HG02852 (cell line): ENCODE measurements around the gene SLC22A23.
"Not testable (repeated sequence)": the region's sequence is repeated elsewhere in the genome, so short reads cannot be mapped to it uniquely, and the experiment has no call there.

Source experiments
- ATAC-seq: cut with Tn5 transposase; IDR thresholded peaks from one replicate; pipeline ENCODE4 v1.9.1; 2021; ENCODE audit warnings: mild to moderate bottlenecking, moderate library complexity; ENCODE audit not compliant: unreplicated experiment

SLC22A23 gene

DNA sequence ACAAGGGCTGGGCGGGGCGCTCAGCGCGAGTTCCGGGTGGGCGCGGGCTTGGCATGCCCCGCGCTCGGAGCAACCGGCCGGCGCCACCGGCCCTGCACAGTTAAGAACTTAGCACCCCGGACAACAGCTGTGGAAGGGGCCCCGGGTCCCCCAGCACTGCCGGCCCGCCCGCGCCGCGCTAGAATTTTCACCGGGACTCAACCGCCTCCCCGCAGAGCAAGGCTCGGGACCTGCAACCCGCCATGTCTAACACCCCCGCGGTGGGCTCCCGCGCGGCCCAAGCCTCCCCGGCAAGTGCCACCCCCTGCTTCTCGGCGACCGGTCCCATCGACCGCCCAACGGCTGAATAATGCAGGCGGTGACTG lies 203.3 kb downstream of the SLC22A23 start:
- no peak for ATAC-seq

DNA sequence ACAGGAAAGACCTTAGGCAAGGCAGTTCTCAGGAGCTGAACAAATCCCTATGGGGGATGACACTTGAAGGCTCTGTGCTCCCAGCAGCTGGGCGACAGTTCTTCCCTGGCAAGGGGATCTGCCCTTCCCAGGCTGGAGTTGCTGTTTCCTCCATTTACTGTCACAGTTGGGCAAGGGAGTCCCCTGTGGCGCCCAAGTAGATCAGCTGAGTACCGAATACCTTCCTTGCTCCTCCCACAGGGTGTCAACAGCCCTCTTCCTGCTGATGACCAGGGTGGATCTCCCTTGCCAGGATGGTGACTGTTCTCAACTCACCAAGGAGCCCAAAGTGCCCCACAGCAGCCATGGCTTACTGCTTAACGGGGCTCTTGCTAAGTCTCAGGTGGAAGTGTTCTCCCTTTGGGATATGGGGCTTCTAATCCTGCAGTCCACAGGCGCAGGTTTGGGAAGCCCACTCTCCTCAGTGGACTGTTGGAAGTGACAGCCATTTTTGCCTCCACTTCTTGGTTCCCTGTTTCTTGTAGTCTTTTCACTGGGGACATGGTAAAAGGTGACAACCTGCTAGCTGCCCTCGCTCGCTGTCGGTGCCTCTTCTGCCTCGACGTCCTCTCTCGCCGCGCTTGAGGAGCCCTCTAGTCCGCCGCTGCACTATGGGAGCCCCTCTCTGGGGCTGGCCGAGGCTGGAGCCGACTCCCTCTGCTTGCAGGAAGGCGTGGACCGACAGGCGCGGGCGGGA lies 203.8 kb downstream of the SLC22A23 start:
- no peak for ATAC-seq

DNA sequence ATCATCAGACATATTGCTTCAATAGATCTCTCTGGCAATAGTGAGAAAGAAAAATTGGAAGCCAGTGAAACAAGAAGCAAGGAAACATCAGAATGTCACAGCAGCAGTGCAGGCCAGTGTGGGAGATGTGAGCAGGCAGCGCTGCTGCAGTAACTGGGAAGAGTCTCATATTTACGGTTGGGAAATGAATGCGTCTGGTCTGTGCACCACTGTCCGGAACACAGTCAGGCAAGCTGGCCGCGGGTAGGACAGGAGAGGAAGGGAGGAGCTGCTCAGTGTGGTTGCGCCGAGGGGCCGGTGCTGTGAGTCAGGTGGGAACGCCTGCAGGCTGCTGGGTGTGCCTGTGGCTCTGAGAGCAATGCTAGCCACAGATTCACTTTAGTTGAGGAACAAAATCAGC lies 204.5 kb downstream of the SLC22A23 start:
- no peak for ATAC-seq

DNA sequence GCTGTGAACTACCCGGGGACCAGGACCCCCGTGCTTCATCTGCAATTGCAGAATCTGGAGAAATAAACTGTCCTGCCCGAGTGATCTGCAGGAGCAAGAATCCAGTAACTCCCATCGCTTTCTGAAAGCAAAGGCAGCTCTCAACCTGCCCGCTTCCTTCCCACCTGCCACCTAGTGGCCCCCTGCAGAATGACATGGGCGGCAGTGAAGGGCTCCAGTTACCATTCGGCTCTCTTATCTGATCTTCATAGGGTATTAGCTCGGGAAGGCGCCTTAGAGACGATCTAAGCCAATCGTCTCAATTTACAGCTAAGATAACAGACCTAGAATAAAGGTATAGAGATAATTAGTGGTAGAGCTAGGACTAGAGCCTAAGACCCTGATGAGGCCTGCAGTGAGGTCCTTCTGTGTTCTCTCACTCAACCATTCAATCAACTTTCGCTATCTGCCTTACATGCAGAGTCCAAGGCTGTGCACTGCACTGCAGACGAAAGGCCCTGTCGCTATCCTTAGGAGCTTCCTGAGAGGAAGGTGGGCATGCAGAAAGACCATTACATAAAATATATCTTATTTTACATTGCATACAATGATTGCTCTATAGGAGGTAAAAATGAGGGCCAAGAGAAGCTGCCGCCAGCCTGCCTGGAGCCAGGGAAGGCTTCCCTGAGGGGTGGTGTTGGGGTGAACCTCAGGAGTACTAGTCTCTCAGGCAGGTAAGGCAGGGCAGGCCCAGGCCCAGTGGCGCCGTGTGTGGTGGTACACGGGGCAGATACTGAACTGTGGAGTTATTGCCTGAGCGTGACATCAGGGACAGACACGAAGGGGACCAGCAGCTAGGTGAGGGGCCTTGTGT lies 205.2 kb downstream of the SLC22A23 start:
- peak; percentile 74 for ATAC-seq

DNA sequence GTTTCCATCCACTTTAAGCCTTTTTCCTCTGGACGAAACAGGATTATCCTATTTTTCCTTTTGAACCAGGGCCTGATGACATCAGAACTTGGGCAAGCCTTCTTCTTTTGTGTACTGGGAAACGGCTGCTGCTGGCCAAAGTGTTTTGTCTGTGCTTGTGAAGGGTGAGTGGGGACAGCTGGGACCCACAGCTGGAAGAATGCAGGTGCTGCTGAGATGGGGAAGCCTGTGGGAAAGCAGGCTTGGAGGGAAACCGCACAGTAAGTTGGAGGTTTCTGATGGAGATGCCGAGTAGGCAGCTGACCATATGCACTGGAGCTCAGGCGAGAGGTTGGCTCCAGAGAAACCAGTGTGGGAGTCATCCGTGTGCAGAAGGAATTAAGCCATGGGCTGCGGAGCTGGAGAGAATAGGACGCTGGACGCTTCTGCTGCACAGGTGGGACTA lies 206.6 kb downstream of the SLC22A23 start:
- no peak for ATAC-seq

DNA sequence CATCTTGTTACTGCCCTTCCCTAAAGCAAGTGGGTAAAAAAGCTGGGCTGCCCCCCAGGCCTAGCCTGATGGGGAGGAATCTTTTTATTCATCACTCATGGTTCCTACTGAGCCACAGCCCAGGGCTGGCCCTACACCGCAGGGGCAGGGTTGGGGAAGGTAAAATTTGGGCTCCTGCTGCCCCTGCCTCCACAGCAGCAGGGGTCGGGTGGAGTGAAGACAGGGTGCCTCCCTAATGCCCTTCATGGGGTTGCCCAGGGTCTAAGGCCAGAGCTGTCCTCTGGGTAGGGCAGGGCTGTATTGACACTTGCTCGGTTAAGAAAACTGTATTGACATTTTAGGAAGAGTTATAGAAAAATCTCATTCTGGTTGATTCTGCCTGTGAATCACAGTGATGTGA lies 207.0 kb downstream of the SLC22A23 start:
- no peak for ATAC-seq

DNA sequence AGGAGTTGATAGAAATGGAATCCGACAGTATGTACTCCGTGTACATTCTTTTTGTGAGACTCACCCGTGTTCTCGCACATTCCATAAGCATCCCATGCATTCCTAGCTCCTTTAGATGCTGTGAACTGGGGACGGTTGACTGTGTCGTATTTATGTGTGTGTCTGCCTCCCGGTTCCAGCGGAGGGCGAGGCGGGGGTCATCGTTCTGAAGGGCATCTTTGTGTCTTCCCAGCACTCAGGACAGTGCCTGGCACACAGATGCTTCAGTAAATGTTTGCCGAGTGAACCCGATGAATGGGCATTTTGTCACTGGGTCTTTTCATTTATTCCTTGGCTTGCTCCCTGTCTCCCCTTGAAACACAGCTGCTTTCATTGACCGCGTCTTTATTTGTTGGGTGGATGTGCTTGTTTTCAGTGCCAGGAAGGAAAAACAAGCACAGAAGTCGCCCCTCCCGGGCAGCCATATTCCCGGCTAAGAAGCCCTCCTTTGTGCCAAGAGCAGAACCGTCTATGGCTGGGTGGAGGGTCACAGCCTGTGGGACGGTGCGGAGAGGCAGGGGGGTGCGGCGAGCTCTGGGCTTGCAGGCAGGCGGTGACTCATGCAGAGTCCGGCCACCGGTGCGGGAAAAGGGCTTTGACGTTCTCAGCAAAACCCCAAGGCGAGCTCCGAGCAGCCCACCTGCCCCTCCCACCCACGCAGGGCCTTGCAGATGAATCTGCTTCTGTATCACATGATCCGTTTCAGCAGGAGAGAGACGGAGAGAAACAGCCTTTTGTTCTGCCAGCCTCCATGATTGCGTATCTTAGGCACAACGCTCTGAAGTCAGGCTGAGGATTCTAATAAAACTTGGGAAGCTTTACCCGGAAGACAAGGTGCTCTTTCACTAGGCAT lies 209.3 kb downstream of the SLC22A23 start:
- no peak for ATAC-seq

DNA sequence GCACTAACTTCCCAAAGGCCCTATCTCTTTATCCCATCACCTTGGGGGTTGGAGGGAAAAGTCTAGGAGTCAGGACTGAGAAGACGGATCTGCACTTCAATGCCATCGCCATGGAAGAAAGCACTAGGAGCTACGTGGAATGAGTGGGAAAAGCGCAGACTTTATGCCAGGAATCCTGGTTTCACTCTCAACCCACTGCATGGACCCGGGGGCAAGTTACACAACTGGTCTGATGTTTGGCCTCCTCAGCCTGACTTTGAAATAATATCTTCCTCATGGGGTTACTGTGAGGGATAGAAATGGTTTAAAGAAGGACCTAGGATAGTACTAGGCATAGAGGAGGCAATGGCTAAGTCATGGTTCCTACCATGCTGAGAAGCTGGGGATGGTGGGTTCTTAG lies 211.6 kb downstream of the SLC22A23 start:
- ATAC-seq = no peak

DNA sequence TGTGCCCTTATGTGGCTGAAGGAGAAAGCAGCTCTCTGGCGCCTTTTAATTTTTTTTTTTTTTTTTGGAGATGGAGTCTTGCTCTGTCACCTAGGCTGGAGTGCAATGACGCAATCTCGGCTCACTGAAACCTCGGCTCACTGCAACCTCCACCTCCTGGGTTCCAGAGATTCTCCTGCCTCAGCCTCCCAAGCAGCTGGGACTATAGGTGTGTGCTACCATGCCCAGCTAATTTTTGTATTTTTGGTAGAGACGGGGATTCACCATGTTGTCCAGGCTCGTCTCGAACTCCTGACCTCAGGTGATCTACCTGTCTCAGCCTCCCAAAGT lies 212.1 kb downstream of the SLC22A23 start:
- not testable (repeated sequence) for ATAC-seq

DNA sequence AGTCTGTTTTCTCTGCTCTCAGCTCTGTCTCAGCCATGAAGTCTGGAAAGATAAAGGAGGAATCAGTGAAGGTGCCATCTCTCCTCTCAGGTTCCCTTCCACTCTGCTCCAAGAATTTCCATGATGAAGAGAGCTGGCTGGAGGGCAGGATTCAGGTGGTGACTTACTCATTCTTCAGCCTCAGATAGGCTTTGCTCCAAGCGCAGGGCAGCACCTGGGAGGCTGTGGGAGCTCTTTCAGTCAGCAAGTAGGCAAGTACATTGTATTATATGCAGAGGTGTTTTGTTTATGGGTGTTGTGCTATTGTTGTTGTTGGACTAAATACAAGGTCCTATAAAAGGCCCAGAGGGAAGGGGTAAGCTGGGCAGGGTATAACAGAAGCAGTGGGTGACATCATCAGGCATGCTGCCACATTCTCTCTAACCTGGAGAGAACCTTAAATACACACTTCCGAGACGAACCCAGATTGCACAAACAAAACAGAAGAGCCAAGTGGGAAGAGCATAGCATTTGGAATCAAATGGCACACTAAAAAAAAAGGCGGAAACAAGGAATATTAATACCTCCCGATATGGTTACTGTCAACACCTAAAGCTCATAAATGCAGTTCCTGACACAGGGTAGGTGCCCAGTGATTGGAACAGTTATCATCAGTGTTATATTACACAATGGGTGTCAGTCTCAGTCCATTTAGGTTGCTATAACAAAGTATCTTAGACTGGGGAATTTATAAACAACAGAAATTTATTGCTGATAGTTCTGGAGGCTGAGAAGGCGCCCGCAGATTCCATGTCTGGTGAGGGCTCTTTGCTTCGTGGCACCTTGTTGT lies 212.6 kb downstream of the SLC22A23 start:
- no peak for ATAC-seq

DNA sequence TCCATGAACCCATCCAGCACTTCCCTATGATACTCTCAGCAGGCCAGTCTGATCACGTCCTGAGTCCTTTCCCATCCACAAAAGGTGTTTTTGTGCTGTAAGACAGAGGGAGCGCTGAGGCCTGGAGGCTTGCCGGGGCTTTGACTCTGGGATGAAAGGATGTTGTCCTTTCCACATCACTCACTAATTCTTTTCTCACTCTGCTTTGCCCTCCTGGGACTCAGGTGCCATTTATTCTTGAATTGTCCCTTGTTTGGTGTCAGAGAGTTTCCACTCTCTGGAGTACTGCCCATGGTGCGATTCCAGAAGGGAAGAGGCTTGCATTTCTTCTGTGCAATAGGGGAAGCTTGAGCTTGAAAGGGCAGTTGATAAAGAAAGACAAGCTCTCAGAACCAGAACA lies 214.1 kb downstream of the SLC22A23 start:
- ATAC-seq = no peak

DNA sequence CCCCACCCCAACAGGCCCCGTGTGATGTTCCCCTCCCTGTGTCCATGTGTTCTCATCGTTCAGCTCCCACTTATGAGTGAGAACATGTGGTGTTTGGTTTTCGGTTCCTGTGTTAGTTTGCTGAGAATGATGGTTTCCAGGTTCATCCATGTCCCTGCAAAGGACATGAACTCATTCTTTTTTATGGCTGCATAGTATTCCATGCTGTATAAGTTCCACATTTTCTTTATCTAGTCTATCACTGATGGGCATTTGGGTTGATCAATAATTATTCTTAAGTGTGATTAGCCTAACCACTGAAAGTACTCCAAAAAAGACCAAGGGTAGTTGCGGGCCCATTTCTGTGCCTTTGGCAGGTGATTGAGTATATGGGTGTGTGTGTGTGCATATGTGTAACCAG lies 215.1 kb downstream of the SLC22A23 start:
- not testable (repeated sequence) for ATAC-seq

DNA sequence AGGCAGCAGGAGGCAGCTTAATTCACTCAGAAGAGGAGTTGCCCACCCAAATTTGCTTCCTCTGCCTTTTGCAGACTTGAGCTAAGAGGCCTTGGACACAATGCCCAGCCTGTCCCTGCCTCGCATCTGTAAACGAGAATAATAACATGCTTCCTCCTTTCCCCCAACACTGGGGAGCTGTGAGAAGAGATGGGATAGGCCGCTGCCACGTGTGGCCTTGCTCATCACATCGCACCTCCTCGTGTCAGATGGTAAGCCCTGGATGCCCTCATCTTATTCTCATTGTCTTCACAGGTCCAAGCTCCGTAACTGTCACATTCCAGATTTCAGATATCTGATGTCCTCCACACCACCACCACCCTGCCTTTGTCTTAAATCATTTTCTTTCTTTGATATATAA lies 216.3 kb downstream of the SLC22A23 start:
- ATAC-seq = no peak

DNA sequence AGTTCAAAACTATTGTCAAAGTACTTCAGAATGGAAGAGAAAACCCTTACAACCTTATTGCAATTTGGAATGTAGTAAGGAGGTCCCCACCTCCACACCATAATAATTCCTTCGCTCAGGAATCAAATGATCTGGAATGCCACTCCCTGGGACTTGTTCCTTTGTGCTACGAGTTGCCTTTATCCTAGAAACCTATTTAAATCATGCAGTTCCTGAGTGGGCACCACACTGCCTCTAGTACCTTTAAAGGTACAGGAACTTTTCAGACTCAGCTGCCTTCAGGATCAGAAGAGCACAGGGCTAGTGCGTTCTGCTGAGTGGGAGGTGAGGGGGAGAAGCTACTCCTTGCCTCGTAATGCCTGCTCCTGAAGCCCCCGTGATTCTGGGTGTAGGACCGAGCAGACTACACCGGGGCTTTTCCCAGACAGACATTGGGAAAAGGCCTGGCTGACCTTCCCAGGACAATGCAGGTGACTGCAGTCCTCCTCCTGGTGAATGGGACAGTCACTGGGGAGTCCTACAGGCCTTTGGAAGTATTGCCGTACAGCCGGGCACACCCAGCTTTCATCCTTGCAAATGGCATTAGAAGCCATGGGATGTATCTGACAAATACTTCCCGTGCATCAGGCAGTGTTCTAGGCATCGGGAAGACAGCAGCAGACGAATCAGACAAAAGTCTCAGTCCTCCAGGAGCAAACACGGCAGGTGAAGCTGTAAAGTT lies 217.6 kb downstream of the SLC22A23 start:
- no peak for ATAC-seq

DNA sequence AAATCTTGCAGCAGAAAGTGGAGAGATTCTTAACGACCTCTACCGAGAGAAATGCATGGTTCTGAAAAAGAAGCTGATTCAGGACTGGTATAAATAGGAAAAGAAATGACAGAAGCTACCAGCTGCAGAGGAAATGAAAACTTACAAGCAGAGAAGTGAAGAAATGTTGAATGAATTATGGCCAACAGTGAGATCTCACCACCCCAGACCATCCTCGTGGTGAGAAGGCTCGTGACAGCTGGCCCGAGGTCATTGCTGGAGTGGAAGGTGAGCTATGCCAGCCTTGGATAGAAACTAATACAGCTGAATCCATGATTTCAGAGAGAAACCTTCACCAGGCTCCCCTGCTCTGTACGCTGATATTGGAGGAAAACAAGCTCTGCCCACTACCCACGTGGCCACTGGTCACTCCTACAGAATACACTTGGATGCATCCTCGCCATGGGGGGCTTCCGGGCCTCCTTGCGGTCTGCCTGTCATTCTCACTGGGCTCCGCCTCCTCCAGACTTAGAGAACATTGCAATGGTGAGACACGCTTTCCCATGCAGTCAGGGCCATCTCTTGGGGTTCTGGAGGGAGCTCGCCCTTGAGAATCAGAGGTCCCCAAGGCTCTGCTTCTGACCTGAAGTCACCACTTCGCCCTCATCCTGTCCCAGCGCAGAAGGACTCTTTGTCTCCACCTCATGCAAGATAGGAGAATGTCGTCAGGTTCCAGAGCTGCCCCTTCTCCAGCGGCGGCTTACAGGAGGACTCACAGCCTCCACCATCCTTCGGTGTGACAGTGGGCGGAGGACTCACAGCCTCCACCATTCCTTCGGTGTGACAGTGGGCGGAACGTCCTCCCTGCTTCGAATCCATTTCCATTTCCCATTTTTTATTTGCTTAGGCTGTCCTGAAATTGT lies 218.8 kb downstream of the SLC22A23 start:
- no peak for ATAC-seq

DNA sequence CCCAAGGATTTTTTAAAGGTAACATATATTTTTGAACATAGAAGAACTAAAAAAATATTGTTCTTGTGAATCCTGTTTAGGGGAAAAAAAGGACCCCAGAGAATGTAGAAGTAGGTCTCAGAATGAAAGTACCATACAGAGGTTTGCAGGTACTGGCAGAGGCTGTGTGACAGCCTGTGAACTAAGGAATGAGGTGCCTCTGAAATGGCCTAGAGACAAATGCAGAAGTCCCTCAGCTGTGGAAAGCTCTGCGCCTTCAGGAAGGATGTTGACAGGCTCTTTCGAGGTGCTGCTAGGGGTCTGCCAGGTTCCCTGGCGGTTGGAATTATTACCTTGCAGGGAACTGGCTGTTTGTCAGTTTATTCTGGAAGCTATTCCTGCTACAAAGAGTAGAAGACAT lies 220.8 kb downstream of the SLC22A23 start:
- ATAC-seq = no peak

DNA sequence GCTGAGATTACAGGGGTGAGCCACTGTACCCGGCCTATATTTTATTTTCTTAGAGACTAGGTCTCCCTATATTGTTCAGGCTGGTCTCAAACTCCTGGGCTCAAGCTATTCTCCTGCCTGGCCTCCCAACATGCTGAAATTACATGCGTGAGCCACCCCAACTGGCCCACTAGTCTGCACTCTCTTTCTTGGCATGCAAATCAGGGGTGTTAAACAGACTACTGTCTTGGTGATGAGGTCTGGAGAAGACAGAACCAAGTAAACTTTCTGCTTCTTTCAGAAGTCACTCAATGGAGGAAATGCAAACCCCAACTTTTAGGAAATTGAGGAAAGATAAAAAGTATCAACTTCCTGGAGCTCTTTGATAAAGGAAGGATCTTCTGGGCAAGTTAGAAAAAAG lies 221.4 kb downstream of the SLC22A23 start:
- ATAC-seq = no peak

DNA sequence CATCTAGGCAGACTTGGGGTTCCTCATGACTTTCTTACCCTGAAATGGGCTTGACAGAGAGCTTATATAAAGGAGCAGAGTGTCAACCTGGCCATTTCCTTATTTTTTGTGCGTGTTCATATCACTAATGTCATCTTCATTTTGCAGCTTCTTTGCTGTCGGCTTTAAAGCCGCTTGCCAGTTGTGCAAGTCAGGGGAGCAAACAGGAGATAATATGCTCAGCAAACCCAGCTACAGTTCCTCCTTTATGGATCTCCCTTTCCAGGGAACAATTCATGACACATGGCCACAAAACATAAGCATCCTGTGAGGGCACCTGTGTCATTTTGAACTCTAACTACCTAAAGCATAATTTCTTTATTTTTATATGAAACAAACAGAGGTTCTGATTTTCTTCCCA lies 222.9 kb downstream of the SLC22A23 start:
- no peak for ATAC-seq

DNA sequence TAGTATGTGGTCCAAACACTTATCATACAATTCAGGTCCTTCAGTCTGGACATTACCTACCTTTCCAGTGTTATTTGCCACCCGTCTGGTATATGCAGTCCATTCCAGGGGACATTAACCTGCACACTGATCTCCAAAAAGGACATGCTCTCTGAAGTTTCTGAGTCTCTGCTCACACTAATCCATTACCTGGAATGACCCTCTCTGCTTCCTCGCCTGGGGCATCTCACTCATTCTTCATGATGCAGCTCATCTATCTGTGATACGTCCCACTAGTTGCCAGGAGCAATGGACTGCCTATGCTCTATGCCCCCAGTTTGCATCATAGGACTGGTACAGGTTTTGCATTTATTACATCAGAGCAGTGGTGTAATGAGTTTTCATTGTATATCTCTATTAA lies 223.5 kb downstream of the SLC22A23 start:
- no peak for ATAC-seq
